GM23338 (cell line): ENCODE data around the gene SLC7A14. TPM values are rescaled to one million over a fixed set of nuclear protein-coding genes. Genes with fewer than 3 reads are reported as not detected.

Experiments
- ATAC-seq: fragments of 200-7000 bp; cut with Tn5 transposase; 3 replicates; pipeline ENCODE4 v1.9.1; 2020
- DNase-seq: peaks from one replicate; pipeline ENCODE4 v3.0.0-alpha.2; 2015; ENCODE audit warnings: low spot score
- H2AFZ ChIP-seq: fragments of 200-600 bp; sonication (generic); 2 replicates; pipeline ENCODE4 v1.8.0; 2016; ENCODE audit warnings: antibody characterized with exemption, mild to moderate bottlenecking, moderate library complexity
- H3F3A ChIP-seq: fragments of 200-600 bp; sonication (generic); replicated peaks from 2 replicates; pipeline ENCODE4 v1.8.0; 2017; ENCODE audit warnings: antibody characterized with exemption, mixed run types, low read depth
- H3K27ac ChIP-seq: fragments of 200-600 bp; sonication (generic); 2 replicates; pipeline ENCODE4 v1.6.1; 2016; ENCODE audit warnings: low read depth
- H3K27me3 ChIP-seq: fragments of 200-600 bp; sonication (generic); 2 replicates; pipeline ENCODE4 v1.8.0; 2016; ENCODE audit warnings: mild to moderate bottlenecking, mixed run types, moderate library complexity; ENCODE audit not compliant: insufficient read depth
- H3K36me3 ChIP-seq: fragments of 200-600 bp; sonication (generic); 2 replicates; pipeline ENCODE4 v1.8.0; 2016; ENCODE audit warnings: mild to moderate bottlenecking; ENCODE audit not compliant: insufficient read depth
- H3K4me1 ChIP-seq: fragments of 200-600 bp; sonication (generic); 2 replicates; pipeline ENCODE4 v1.8.0; 2016; ENCODE audit warnings: mild to moderate bottlenecking, moderate library complexity; ENCODE audit not compliant: insufficient read depth
- H3K4me2 ChIP-seq: fragments of 200-600 bp; sonication (generic); 2 replicates; pipeline ENCODE4 v1.7.1; 2017; ENCODE audit warnings: mixed run types
- H3K4me3 ChIP-seq: fragments of 200-600 bp; sonication (generic); 2 replicates; pipeline ENCODE4 v1.6.1; 2016; ENCODE audit warnings: mixed run types
- H3K79me2 ChIP-seq: fragments of 200-600 bp; sonication (generic); replicated peaks from 2 replicates; pipeline ENCODE4 v1.8.0; 2017; ENCODE audit warnings: mild to moderate bottlenecking; ENCODE audit not compliant: insufficient read depth
- H3K9me2 ChIP-seq: fragments of 200-600 bp; sonication (generic); 2 replicates; pipeline ENCODE4 v1.8.0; 2017; ENCODE audit not compliant: insufficient read depth
- H4K20me1 ChIP-seq: fragments of 200-600 bp; sonication (generic); replicated peaks from 2 replicates; pipeline ENCODE4 v1.8.0; 2017; ENCODE audit warnings: mild to moderate bottlenecking; ENCODE audit not compliant: insufficient read depth
- H3K27ac Mint-ChIP-seq: 2 replicates; pipeline ENCODE4 v1.8.0; 2020; ENCODE audit warnings: inconsistent platforms, mild to moderate bottlenecking, moderate library complexity, mixed read lengths
- H3K27me3 Mint-ChIP-seq: 3 replicates; pipeline ENCODE4 v1.8.0; 2022; ENCODE audit warnings: low read depth, mild to moderate bottlenecking, moderate library complexity, mixed read lengths, inconsistent platforms; ENCODE audit not compliant: insufficient read depth, poor library complexity
- H3K36me3 Mint-ChIP-seq: 3 replicates; pipeline ENCODE4 v1.8.0; 2021; ENCODE audit warnings: low read depth, mild to moderate bottlenecking, inconsistent platforms, moderate library complexity, mixed read lengths
- H3K4me1 Mint-ChIP-seq: 3 replicates; pipeline ENCODE4 v1.8.0; 2020; ENCODE audit warnings: mild to moderate bottlenecking, inconsistent platforms, mixed read lengths
- H3K4me3 Mint-ChIP-seq: 3 replicates; pipeline ENCODE4 v1.8.0; 2021; ENCODE audit warnings: moderate library complexity, mild to moderate bottlenecking, inconsistent platforms, mixed read lengths
- H3K9me3 Mint-ChIP-seq: 3 replicates; pipeline ENCODE4 v1.8.0; 2020; ENCODE audit warnings: moderate library complexity, mild to moderate bottlenecking, inconsistent platforms, mixed read lengths
- CREB1 ChIP-seq: fragments of 250-450 bp; sonication (Bioruptor Pico); IDR thresholded peaks from 2 replicates; pipeline ENCODE4 v1.5.0; 2020; ENCODE audit warnings: low read depth, mild to moderate bottlenecking, moderate library complexity
- ETS1 ChIP-seq: IDR thresholded peaks from 2 replicates; pipeline ENCODE4 v1.6.1; 2016; ENCODE audit warnings: antibody characterized with exemption
- EZH2 ChIP-seq: fragments of 200-600 bp; sonication (generic); IDR thresholded peaks from one replicate; pipeline ENCODE4 v1.8.0; 2017; ENCODE audit warnings: antibody characterized with exemption, mild to moderate bottlenecking, low read depth; ENCODE audit not compliant: unreplicated experiment
- EZH2phosphoT487 ChIP-seq: fragments of 200-600 bp; sonication (generic); IDR thresholded peaks from one replicate; pipeline ENCODE4 v1.8.1; 2018; ENCODE audit warnings: antibody characterized with exemption; ENCODE audit not compliant: unreplicated experiment
- JUNB ChIP-seq: IDR thresholded peaks from one replicate; pipeline ENCODE4 v1.6.1; 2016; ENCODE audit warnings: antibody characterized with exemption; ENCODE audit not compliant: unreplicated experiment
- NANOG ChIP-seq: IDR thresholded peaks from 2 replicates; pipeline ENCODE4 v1.6.1; 2016; ENCODE audit warnings: antibody characterized with exemption, borderline replicate concordance
- POLR2AphosphoS5 ChIP-seq: IDR thresholded peaks from 2 replicates; pipeline ENCODE4 v1.6.1; 2016; ENCODE audit warnings: antibody characterized with exemption, low read depth
- REST ChIP-seq: IDR thresholded peaks from one replicate; pipeline ENCODE4 v1.6.1; 2018; ENCODE audit warnings: antibody characterized with exemption; ENCODE audit not compliant: unreplicated experiment
- STAT1 ChIP-seq: IDR thresholded peaks from one replicate; pipeline ENCODE4 v1.6.1; 2016; ENCODE audit warnings: antibody characterized with exemption; ENCODE audit not compliant: unreplicated experiment
- ZNF114 ChIP-seq: fragments of 250-450 bp; sonication (Bioruptor Pico); IDR thresholded peaks from 2 replicates; pipeline ENCODE4 v1.5.0; 2020; ENCODE audit warnings: mild to moderate bottlenecking, moderate library complexity
- ZNF331 ChIP-seq: fragments of 250-450 bp; sonication (Bioruptor Pico); IDR thresholded peaks from 2 replicates; pipeline ENCODE4 v1.5.0; 2020; ENCODE audit warnings: low read depth, mild to moderate bottlenecking, moderate library complexity
- ZNF462 ChIP-seq: fragments of 250-450 bp; sonication (Bioruptor Pico); IDR thresholded peaks from 2 replicates; pipeline ENCODE4 v1.5.0; 2020; ENCODE audit warnings: mild to moderate bottlenecking, moderate library complexity
- polyA plus RNA-seq: library from polyadenylated mRNA; unstranded; fragments of >200 nt; fragmentation: Nextera tagmentation; extraction: Ambion mirVana; gene quantifications from 2 replicates; pipeline ENCODE4 v1.2.1, GENCODE V29; 2016
- total RNA-seq: library from RNA; depleted of rRNA; stranded (reverse); fragments of >200 nt; shearing (Covaris generic); gene quantifications from 2 replicates; pipeline ENCODE4 v1.2.3, GENCODE V29; 2014
- TF ChIP-seq, protein P1 (sequence below), 2 experiments: fragments of 200-600 bp in 1 of 2; sonication (generic) in 1 of 2; conservative IDR thresholded peaks; 2 replicates each; pipeline versions ENCODE4 v1.5.1 to v1.6.1; 2016 to 2017; ENCODE audit warnings: antibody characterized with exemption in 2 of 2, low read depth in 2 of 2, mild to moderate bottlenecking in 2 of 2, moderate library complexity in 1 of 2

SLC7A14 gene
- total and polyA plus RNA-seq, 2 experiments from 2014 or later = 0.49 to 0.82 TPM

- H3K36me3 Mint-ChIP-seq = 0 out of 3 replicates have a peak, but pooled peaks cover 3% of the 10 kb centered on the region
- no peak for DNase-seq
- H3K36me3 ChIP-seq = no peaks in the 10 kb centered on the region
These were observed 161.0 kb downstream of the SLC7A14 start for GRCh38 chr3:170424879-170425278.

More at GRCh38 chr3:170424879-170425278, 161.0 kb downstream of the SLC7A14 start:
- no peaks in the 10 kb centered on the region for H3K79me2 ChIP-seq
- H3K4me2 ChIP-seq = no peak overlapping the region
- H3K27ac Mint-ChIP-seq = no peak overlapping the region
- peaks cover 31% of the 10 kb centered on the region for H3K4me1 Mint-ChIP-seq
- no peak for TF ChIP-seq EZH2
- no peak for TF ChIP-seq REST
- TF ChIP-seq JUNB = no peak
- TF ChIP-seq, protein P1, sequence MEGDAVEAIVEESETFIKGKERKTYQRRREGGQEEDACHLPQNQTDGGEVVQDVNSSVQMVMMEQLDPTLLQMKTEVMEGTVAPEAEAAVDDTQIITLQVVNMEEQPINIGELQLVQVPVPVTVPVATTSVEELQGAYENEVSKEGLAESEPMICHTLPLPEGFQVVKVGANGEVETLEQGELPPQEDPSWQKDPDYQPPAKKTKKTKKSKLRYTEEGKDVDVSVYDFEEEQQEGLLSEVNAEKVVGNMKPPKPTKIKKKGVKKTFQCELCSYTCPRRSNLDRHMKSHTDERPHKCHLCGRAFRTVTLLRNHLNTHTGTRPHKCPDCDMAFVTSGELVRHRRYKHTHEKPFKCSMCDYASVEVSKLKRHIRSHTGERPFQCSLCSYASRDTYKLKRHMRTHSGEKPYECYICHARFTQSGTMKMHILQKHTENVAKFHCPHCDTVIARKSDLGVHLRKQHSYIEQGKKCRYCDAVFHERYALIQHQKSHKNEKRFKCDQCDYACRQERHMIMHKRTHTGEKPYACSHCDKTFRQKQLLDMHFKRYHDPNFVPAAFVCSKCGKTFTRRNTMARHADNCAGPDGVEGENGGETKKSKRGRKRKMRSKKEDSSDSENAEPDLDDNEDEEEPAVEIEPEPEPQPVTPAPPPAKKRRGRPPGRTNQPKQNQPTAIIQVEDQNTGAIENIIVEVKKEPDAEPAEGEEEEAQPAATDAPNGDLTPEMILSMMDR (conservative IDR thresholded peaks at IDR 0.05; ENCODE audit: low read depth in 2 of 2) = no peak
- TF ChIP-seq STAT1 = no peak
- TF ChIP-seq ETS1 = no peak
- no peak for TF ChIP-seq EZH2phosphoT487
- no peak for TF ChIP-seq ZNF331 (CRISPR knock-in tag)
- no peak for TF ChIP-seq ZNF114 (CRISPR knock-in tag)
- TF ChIP-seq NANOG = no peak
- TF ChIP-seq CREB1 (CRISPR knock-in tag) = no peak
- no peak for TF ChIP-seq ZNF462 (CRISPR knock-in tag)
- TF ChIP-seq POLR2AphosphoS5 = no peak
- H3K27me3 Mint-ChIP-seq = peaks cover 12% of the 10 kb centered on the region
- no peak overlapping the region for H3K4me3 Mint-ChIP-seq
- no peaks in the 10 kb centered on the region for H3K9me2 ChIP-seq
- no peak overlapping the region for H3K27ac ChIP-seq
- H3K4me3 ChIP-seq = no peak overlapping the region
- H4K20me1 ChIP-seq = no peaks in the 10 kb centered on the region
- H3K9me3 Mint-ChIP-seq = no peaks in the 10 kb centered on the region
- peaks cover 13% of the 10 kb centered on the region for H3K4me1 ChIP-seq
- H3F3A ChIP-seq = peaks cover 6% of the 10 kb centered on the region; the same call in 1 of the 2 replicates
- ATAC-seq = no peak
- H2AFZ ChIP-seq = no peak overlapping the region
- H3K27me3 ChIP-seq = peaks cover 20% of the 10 kb centered on the region
